IPS DF 6.9 (cell line): ENCODE results near the gene CD47.

Source experiments
- DNase-seq: peaks from one replicate; pipeline ENCODE4 v3.0.0-alpha.2; 2013; ENCODE audit warnings: low read depth, low spot score
- H3K27ac ChIP-seq: one replicate; pipeline ENCODE4 v1.5.1; 2013; ENCODE audit warnings: low read length, control low read depth
- H3K27me3 ChIP-seq: 2 replicates; pipeline ENCODE4 v1.6.1; 2013; ENCODE audit warnings: mild to moderate bottlenecking, low read length; ENCODE audit not compliant: control insufficient read depth, insufficient read depth
- H3K36me3 ChIP-seq: 2 replicates; pipeline ENCODE4 v1.6.1; 2013; ENCODE audit warnings: low read length; ENCODE audit not compliant: control insufficient read depth, insufficient read depth
- H3K4me1 ChIP-seq: 2 replicates; pipeline ENCODE4 v1.6.1; 2013; ENCODE audit warnings: low read length; ENCODE audit not compliant: control insufficient read depth, insufficient read depth
- H3K4me3 ChIP-seq: 2 replicates; pipeline ENCODE4 v1.5.1; 2013; ENCODE audit warnings: mild to moderate bottlenecking, low read length
- H3K9me3 ChIP-seq: 2 replicates; pipeline ENCODE4 v1.6.1; 2013; ENCODE audit warnings: low read length, inconsistent platforms; ENCODE audit not compliant: control insufficient read depth, insufficient read depth
- WGBS: extraction: QIAGEN DNeasy Blood & Tissue Kit; methylation state at CpG from one replicate; pipeline ENCODE4 v1.1.7; 2013; ENCODE audit warnings: mixed read lengths, missing lambda C conversion rate; ENCODE audit not compliant: insufficient read length, insufficient coverage; 5-methylcytosine and 5-hydroxymethylcytosine counted together

Gene CD47

DNA sequence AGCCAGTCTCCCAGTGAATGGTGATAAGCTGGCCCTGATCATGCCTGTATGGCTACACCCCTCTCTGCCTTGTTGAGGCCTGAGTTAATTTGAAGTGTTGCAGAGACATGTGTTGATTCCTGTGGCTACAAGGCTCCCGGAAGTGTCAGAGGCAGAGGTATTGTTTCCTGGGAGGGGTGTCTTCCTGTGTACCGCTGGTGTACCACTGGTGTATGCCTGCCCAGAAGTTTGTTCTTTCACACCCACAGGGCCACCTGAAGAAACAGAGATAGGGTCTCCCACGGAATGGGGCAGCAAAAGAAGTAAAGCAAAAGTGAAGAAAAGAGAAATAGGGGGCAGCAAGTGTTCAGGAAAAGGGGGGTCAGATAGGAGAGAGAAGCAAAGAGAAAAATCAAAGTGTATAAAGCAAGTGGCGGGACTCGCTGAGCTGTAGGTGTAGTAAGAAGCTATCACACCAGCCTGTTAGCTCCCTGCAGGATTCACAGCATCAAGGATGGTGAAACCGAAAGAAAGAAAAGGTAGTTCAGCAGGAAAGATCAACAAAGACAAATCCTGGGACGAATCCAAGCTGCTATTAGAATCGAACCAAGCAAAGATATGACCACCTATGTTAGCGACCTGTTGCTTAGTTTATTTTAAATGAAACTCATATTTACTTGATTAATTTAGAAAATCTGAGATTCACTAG lies 36.6 kb upstream of the CD47 start:
- Histone ChIP-seq H3K27ac (no peak overlapping the region), H3K9me3 (no peaks in the 10 kb centered on the region), H3K27me3 (no peaks in the 10 kb centered on the region), H3K36me3 (no peaks in the 10 kb centered on the region), H3K4me3 (no peak overlapping the region), H3K4me1 (peaks cover 2% of the 10 kb centered on the region; the same call in 1 of the 2 replicates)
- WGBS = no CpG with 5 or more reads among the region's 9 CpGs
- DNase-seq = no peak

- no peaks in the 10 kb centered on the region for H3K9me3 ChIP-seq
- DNase-seq = no peak
- WGBS = no CpG with 5 or more reads among the region's 1 CpG
- no peak overlapping the region for H3K4me3 ChIP-seq
- H3K4me1 ChIP-seq = peaks cover 2% of the 10 kb centered on the region; the same call in 1 of the 2 replicates
- no peaks in the 10 kb centered on the region for H3K36me3 ChIP-seq
- H3K27ac ChIP-seq = no peak overlapping the region
- no peaks in the 10 kb centered on the region for H3K27me3 ChIP-seq
These were observed 35.5 kb upstream of the CD47 start for GRCh38 chr3:108126348-108126747.

GRCh38 chr3:108125550-108126071 lies 34.8 kb upstream of the CD47 start:
- no CpG with 5 or more reads among the region's 6 CpGs for WGBS
- Histone ChIP-seq H3K27me3 (no peaks in the 10 kb centered on the region), H3K4me1 (peaks cover 2% of the 10 kb centered on the region; the same call in 1 of the 2 replicates), H3K27ac (no peak overlapping the region), H3K9me3 (no peaks in the 10 kb centered on the region), H3K4me3 (no peak overlapping the region), H3K36me3 (no peaks in the 10 kb centered on the region)
- DNase-seq = no peak

DNA sequence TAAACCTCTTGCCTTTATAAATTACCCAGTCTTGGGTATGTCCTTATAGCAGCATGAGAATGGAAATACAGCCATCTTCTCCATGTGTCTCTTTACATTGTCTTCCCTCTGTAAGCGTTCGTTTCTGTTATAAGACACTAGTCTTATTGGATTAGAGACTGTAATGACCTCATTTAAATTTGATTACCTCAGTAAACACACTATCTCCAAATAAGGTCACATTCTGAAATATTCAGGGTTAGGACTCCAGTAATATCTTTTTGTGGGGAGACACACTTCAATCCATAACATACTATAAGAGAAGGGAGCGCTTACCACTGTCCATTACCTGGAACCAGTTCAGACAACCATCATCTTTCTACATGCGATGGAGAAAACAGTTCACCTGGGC lies 34.3 kb upstream of the CD47 start:
- Histone ChIP-seq H3K27me3 (no peaks in the 10 kb centered on the region), H3K9me3 (no peaks in the 10 kb centered on the region), H3K36me3 (no peaks in the 10 kb centered on the region), H3K4me1 (peaks cover 2% of the 10 kb centered on the region; the same call in 1 of the 2 replicates), H3K27ac (no peak overlapping the region), H3K4me3 (no peak overlapping the region)
- WGBS = no CpG with 5 or more reads among the region's 4 CpGs
- DNase-seq = no peak

GRCh38 chr3:108124337-108125152 lies 33.7 kb upstream of the CD47 start:
- no peaks in the 10 kb centered on the region for H3K27me3 ChIP-seq
- H3K36me3 ChIP-seq = no peaks in the 10 kb centered on the region
- peaks cover 2% of the 10 kb centered on the region; the same call in 1 of the 2 replicates for H3K4me1 ChIP-seq
- no peak overlapping the region for H3K4me3 ChIP-seq
- no CpG with 5 or more reads among the region's 10 CpGs for WGBS
- no peaks in the 10 kb centered on the region for H3K9me3 ChIP-seq
- no peak for DNase-seq
- H3K27ac ChIP-seq = no peak overlapping the region

DNA sequence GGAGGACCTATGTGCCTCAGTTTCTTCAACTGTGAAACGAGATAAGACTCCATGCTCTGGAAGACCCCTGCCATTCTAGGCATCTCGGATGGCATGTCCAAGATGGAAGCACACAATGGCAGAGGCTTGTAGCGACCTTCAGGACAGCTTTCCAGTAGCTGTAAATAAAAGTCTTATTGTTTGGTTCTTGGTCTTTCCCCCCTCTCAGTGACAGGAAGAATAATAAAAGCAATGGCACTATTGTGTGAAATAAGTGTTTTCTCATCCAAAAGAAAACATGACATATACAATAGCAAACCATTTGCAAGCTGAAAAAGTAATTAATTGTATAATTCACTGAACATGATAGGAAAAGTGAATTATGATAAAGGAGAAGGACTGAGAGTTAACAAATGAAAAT lies 32.5 kb upstream of the CD47 start:
- no peak for DNase-seq
- H3K27ac ChIP-seq = no peak overlapping the region

GRCh38 chr3:108122276-108122675 lies 31.4 kb upstream of the CD47 start:
- Histone ChIP-seq H3K4me3 (no peak overlapping the region), H3K27ac (no peak overlapping the region), H3K4me1 (peaks cover 2% of the 10 kb centered on the region; the same call in 1 of the 2 replicates), H3K36me3 (no peaks in the 10 kb centered on the region), H3K9me3 (no peaks in the 10 kb centered on the region), H3K27me3 (no peaks in the 10 kb centered on the region)
- no peak for DNase-seq
- no CpG with 5 or more reads among the region's 3 CpGs for WGBS

More for the DNA sequence above, 32.5 kb upstream of the CD47 start:
- Histone ChIP-seq H3K27me3 (no peaks in the 10 kb centered on the region), H3K36me3 (no peaks in the 10 kb centered on the region), H3K9me3 (no peaks in the 10 kb centered on the region), H3K4me1 (peaks cover 2% of the 10 kb centered on the region; the same call in 1 of the 2 replicates), H3K4me3 (no peak overlapping the region)
- no CpG with 5 or more reads among the region's 3 CpGs for WGBS

DNA sequence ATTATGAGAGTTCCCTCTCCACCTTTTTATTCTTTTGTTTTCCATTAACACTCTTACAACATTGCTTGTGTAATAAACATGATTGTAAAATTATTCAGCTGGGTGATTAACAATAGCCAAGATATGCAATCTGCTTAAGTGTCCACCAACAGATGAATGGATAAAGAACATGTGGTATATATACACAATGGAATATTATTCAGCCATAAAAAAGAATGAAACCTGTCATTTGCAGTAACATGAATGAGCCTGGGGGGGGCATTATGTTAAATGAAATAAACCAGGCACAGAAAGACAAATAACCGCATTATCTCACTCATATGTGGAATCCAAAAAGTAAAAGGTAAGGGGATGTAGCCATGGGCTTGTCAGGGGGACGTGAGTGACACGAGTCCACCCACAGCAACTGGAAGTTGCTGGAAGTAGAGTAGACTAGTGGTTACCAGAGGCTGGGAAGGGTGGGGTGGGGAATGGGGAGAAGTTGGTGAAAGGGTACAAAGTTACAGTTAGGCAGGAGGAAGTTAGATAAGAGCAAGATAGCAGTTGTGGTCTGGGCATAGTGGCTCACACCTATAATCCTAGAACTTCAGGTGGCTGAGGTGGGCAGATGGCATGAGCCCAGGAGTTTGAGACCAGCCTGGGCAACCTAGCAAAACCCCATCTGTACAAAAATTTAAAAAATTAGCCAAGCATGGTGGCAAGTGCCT lies 28.7 kb upstream of the CD47 start:
- Histone ChIP-seq H3K4me3 (no peak overlapping the region), H3K36me3 (no peaks in the 10 kb centered on the region), H3K27ac (no peak overlapping the region), H3K27me3 (no peaks in the 10 kb centered on the region), H3K9me3 (no peaks in the 10 kb centered on the region), H3K4me1 (peaks cover 2% of the 10 kb centered on the region; the same call in 1 of the 2 replicates)
- WGBS = no CpG with 5 or more reads among the region's 3 CpGs
- DNase-seq = no peak

DNA sequence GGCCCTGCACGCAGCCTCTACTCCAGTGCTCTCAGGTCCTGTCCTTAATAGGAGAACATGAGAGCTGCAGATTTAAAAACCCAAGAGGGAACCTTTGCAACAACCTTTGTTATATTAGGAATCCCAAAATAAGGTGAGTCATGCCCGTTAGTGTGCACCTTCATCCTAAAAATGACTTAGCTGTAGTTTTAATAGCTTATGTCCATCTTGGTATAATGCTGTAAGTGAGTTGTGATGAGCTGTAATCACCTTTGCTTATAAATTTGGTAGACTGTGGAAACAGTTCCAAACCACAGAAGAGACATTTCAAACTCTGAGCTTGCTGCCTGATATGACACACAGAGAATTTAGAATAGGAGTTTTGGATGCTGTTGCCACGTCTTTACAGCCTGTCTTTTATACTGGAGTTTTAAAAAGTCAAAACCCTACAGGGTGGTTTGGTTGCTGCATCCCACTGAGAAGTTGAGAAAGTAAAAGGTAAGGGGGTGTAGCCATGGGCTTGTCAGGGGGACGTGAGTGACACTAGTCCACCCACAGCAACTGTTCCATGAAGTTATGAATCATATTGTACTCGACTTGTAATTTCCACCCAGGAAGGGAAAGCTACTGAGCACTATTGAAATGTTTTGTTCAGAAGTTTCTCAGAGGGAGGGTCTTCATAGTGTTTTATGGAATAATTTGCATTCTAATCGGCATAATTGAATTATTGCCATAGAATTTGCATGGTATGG lies 27.4 kb upstream of the CD47 start:
- no peak overlapping the region for H3K27ac ChIP-seq
- no peak for DNase-seq
- no peaks in the 10 kb centered on the region for H3K9me3 ChIP-seq
- no peaks in the 10 kb centered on the region for H3K36me3 ChIP-seq
- 0 out of 2 replicates have a peak, but pooled peaks cover 1% of the 10 kb centered on the region for H3K4me1 ChIP-seq
- H3K4me3 ChIP-seq = no peak overlapping the region
- WGBS = no CpG with 5 or more reads among the region's 6 CpGs
- no peaks in the 10 kb centered on the region for H3K27me3 ChIP-seq
